GM18951 (cell line): ENCODE data around the gene RDH14.

Source experiments
- POLR2A ChIP-seq: IDR thresholded peaks from 4 replicates; pipeline ENCODE4 v1.6.1; 2011; ENCODE audit warnings: mild to moderate bottlenecking; ENCODE audit not compliant: insufficient read length, insufficient read depth; ENCODE audit errors: extremely low read depth
- in situ Hi-C: fragments of 300-500 bp; cut with MboI; formaldehyde crosslinking; loops from one replicate; pipeline ENCODE4 v1.12.0; 2022; ENCODE audit warnings: low sequenced_read_pairs, mixed read lengths, inconsistent platforms; ENCODE audit not compliant: unreplicated experiment

Gene RDH14

DNA sequence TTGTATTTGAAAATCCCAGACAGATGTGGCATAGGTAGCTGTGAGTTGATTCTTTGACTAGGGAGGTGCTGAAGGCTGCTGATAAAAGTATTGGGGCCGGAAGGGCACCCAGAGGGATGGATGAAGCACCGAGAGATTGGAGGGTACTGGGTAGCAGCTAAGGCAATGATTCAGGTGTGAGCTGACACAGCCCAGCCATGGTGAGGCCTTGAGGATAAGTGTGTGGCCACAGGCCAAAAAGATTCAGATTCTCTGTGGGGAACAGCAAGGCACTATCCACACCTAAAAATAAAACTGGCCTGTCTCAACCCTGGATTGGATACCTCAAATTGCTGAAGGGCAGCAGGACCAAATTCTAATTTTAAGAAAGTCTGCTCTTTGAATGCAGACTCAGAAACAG, 35.2 kb downstream of the RDH14 start:
- in situ Hi-C loops, result no loop called here
- TF ChIP-seq POLR2A, result no peak

GRCh38 chr2:18522484-18523146, 37.8 kb downstream of the RDH14 start:
- TF ChIP-seq POLR2A, result no peak
- in situ Hi-C loops, result loop anchor here (25.0 kb wide), 3 partner anchors 840 to 1340 kb away; partner anchors contain the start of gene OSR1

GRCh38 chr2:18520451-18521425, 39.7 kb downstream of the RDH14 start:
- in situ Hi-C loops, result loop anchor here (25.0 kb wide), 3 partner anchors 842 to 1342 kb away; partner anchors contain the start of gene OSR1
- TF ChIP-seq POLR2A, result no peak

DNA sequence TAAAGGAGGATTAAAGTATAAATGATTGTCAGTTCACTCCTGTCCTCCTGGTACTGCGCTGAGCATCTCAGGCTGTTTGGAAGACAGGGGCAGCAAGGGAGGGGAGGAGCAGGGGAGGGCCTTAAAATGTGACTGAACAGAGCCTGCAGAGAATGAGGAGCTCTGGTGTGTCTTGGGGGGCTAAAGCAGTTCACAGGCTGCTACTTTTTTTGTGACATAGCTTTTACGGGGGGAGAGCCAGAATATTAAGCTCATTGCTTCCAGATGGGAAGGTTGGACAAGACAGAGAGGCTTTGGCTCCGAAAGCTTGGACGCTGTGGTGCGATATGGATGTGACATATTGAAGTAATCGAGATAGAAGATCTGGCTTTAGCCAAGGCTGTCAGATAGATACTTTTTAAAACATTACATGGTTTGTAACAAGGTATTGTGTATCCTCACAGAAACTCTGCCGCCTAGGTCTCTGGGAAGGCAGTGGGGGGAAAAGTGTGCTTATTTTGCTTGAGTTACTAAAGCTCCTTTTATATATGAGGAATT, 40.5 kb downstream of the RDH14 start:
- TF ChIP-seq POLR2A, result no peak
- in situ Hi-C loops, result loop anchor here (25.0 kb wide), 3 partner anchors 842 to 1342 kb away; partner anchors contain the start of gene OSR1

- in situ Hi-C loops, result loop anchor here (25.0 kb wide), 3 partner anchors 844 to 1344 kb away; partner anchors contain the start of gene OSR1
Measured at GRCh38 chr2:18518116-18519111, 42.0 kb downstream of the RDH14 start.

DNA sequence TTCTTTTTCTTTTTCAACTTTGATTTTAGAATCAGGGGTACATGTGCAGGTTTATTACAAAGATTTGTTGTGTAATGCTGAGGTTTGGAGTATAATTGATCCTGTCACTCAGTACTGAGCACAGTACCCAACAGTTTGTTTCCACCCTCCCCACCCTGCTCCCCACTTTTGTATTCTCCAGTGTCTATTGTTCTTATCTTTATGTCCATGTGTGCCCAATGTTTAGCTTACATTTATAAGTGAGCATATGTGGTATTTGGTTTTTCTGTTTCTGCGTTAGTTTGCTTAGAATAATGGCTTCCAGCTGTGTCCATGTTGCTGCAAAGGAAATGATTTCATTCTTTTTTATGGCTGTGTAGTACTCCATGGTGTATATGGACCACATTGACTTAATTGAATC, 43.1 kb downstream of the RDH14 start:
- in situ Hi-C loops, result loop anchor here (25.0 kb wide), 3 partner anchors 845 to 1345 kb away; partner anchors contain the start of gene OSR1
- no peak for TF ChIP-seq POLR2A

More at GRCh38 chr2:18518116-18519111, 42.0 kb downstream of the RDH14 start:
- no peak for TF ChIP-seq POLR2A

DNA sequence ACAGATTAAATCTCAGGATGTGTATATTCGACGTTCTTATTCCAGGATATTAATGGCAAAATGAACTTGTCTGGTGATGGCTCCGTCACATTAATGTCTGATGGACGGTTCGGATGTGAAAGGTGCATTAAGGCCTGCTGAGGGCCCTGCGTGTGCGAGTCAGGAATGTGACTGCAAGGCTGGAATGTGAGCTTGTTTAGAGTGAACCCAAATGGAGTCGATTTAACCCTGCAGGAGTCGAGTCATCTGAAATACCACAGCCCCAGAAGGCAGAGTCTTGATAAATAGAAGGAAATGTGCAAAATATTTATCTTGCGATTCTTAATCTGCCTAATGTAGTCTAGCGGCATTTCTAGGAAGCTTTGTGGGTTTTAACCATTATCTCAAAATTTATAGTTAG, 44.3 kb downstream of the RDH14 start:
- in situ Hi-C loops, result loop anchor here (25.0 kb wide), 3 partner anchors 846 to 1346 kb away; partner anchors contain the start of gene OSR1
- no peak for TF ChIP-seq POLR2A

DNA sequence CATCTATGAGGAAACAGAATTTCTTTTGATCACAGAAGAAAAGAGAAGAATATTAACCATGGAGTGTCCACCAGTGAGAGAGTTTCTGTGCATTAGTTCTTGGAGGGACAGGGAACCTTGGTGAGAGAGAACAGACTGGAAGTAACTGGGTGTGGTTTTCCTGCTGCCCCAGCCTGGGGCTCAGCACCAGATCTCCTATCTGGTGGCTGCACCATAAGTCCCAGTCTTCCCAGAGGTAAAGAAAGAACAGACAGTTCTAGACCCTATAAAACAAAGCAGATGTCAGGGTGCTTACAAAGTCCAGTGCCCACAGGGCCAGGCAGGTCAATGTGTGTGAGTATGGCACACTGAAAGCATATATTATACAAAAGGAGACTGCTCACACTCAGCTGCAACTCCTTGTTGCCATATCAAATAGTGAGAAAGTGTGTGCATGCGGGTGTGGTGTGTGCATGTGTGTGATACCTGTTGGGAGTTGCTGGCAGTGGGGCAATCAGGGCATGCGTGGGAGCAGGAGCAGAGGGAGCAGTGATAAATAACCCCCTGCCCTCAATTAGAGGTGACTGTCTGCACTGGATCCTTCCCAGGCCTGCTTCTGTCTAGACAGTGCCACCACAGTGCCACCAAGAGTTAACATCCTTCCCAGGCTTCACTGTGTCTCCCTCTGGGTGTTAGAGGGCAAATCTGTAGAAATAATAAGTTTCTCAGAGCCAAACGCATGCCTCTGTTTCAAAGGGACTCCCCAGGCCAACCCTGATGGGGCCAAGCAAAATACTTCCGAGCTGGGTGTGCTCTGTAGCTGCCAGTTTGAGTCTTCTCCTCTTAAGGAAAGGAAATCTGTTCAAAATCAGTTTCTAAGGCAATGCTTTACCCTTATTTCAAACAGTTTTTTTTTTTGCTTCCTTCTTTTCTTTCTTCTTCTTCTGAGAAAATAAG, 45.7 kb downstream of the RDH14 start:
- in situ Hi-C loops, result loop anchor here (25.0 kb wide), 3 partner anchors 848 to 1348 kb away; partner anchors contain the start of gene OSR1
- no peak for TF ChIP-seq POLR2A

- in situ Hi-C loops, result loop anchor here (25.0 kb wide), 3 partner anchors 852 to 1352 kb away; partner anchors contain the start of gene OSR1
- no peak for TF ChIP-seq POLR2A
Measured at GRCh38 chr2:18510775-18511174, 49.7 kb downstream of the RDH14 start.

- no peak for TF ChIP-seq POLR2A
- in situ Hi-C loops, result loop anchor here (25.0 kb wide), 3 partner anchors 855 to 1355 kb away; partner anchors contain the start of gene OSR1
Measured at GRCh38 chr2:18506883-18507509, 53.5 kb downstream of the RDH14 start.
